ENCODE measurements around the gene XDH. TPM values are rescaled to one million over a fixed set of nuclear protein-coding genes. Genes with fewer than 3 reads are reported as not detected.

Gene XDH
- total RNA-seq, 1 experiment from 2014 or later: 47.5 TPM

- intact Hi-C loops (cut with micrococcal nuclease): loop anchor here (10.0 kb wide), 2 partner anchors 385 to 1175 kb away; no protein-coding TSS in a partner anchor
- no peaks in the 10 kb centered on the region for H3K27me3 Mint-ChIP-seq (ENCODE audit: insufficient read depth, unreplicated experiment)
- BruUV-seq (replicated peaks): no TSS peak
- ChIA-PET CTCF (interaction anchor here (0.8 kb wide), 1 partner anchor 9 kb away, joined by 3 read pairs; no protein-coding TSS in a partner anchor), POLR2A (no interaction called here)
- H3K36me3 Mint-ChIP-seq (ENCODE audit: insufficient read depth, unreplicated experiment): peaks cover 6% of the 10 kb centered on the region
- DNase-seq (ENCODE audit: unreplicated experiment): no peak
- H3K4me3 Mint-ChIP-seq (ENCODE audit: unreplicated experiment): no peak overlapping the region
- H3K9me3 Mint-ChIP-seq (ENCODE audit: unreplicated experiment): no peaks in the 10 kb centered on the region
- H3K27ac Mint-ChIP-seq (ENCODE audit: low read depth, unreplicated experiment): no peak overlapping the region
- peaks cover 25% of the 10 kb centered on the region for H3K4me1 Mint-ChIP-seq (ENCODE audit: insufficient read depth, unreplicated experiment)
- TF ChIP-seq, protein P1, sequence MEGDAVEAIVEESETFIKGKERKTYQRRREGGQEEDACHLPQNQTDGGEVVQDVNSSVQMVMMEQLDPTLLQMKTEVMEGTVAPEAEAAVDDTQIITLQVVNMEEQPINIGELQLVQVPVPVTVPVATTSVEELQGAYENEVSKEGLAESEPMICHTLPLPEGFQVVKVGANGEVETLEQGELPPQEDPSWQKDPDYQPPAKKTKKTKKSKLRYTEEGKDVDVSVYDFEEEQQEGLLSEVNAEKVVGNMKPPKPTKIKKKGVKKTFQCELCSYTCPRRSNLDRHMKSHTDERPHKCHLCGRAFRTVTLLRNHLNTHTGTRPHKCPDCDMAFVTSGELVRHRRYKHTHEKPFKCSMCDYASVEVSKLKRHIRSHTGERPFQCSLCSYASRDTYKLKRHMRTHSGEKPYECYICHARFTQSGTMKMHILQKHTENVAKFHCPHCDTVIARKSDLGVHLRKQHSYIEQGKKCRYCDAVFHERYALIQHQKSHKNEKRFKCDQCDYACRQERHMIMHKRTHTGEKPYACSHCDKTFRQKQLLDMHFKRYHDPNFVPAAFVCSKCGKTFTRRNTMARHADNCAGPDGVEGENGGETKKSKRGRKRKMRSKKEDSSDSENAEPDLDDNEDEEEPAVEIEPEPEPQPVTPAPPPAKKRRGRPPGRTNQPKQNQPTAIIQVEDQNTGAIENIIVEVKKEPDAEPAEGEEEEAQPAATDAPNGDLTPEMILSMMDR (IDR thresholded peaks at IDR 0.05; ENCODE audit: unreplicated experiment): no peak
Measured at GRCh38 chr2:31339696-31340095, 74.8 kb downstream of the XDH start.

DNA sequence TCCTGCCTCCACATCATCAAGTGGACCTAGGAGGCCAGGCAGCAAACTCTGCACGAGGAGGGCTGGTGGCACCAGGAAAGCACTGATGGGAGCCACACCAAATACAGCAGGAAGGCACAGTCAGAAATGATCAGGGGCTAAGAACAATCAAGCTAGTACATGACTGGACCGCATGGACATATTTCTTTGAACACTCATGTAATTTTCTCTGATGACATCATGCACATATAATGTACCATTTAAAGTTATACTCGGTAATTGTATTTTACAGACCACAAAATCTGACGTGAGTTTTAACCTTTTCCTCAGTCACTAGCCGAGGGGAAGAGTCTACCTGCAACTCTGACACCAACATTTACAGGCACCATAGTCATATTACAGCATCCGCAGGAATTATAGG, 76.7 kb downstream of the XDH start:
- CTCF ChIA-PET: interaction anchor here (0.5 to 1.2 kb wide), 3 partner anchors 16 to 476 kb away, joined by 3 read pairs; no protein-coding TSS in a partner anchor
- peaks cover 31% of the 10 kb centered on the region for H3K4me1 Mint-ChIP-seq (ENCODE audit: insufficient read depth, unreplicated experiment)
- H3K27ac Mint-ChIP-seq (ENCODE audit: low read depth, unreplicated experiment): peak overlapping the region; percentile 82
- no peaks in the 10 kb centered on the region for H3K27me3 Mint-ChIP-seq (ENCODE audit: insufficient read depth, unreplicated experiment)
- H3K36me3 Mint-ChIP-seq (ENCODE audit: insufficient read depth, unreplicated experiment): peaks cover 5% of the 10 kb centered on the region
- DNase-seq (ENCODE audit: unreplicated experiment): peak; percentile 51
- POLR2A ChIA-PET: interaction anchor here (1.2 kb wide), 1 partner anchor 17 kb away, joined by 4 read pairs; no protein-coding TSS in a partner anchor
- no peaks in the 10 kb centered on the region for H3K9me3 Mint-ChIP-seq (ENCODE audit: unreplicated experiment)
- H3K4me3 Mint-ChIP-seq (ENCODE audit: unreplicated experiment): no peak overlapping the region
- intact Hi-C loops (cut with micrococcal nuclease): loop anchor here (10.0 kb wide), 2 partner anchors 387 to 1173 kb away; no protein-coding TSS in a partner anchor
- TF ChIP-seq, protein P1 (IDR thresholded peaks at IDR 0.05; ENCODE audit: unreplicated experiment): no peak
- BruUV-seq (replicated peaks): no TSS peak

DNA sequence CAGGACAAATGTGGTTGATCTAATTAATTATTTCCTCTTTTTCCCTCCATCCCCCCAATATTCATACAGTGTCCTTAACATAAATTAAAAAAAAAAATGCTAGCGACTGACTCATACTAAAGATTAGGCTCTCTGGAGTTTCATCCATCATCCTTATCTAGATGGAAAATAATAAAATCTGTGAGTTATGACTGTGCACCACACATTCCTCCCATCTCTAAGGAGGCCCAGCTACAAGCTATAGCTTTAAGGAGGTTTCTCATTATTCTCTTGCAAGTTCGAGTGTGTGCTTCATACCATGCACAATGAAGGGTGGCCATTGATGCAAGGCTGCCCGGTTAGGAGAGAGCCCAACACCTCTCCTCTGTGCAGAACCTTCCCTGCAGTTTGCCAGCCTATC, 77.3 kb downstream of the XDH start:
- CTCF ChIA-PET: interaction anchor here (0.7 to 0.8 kb wide), 2 partner anchors 168 to 1134 kb away, joined by 3 read pairs; no protein-coding TSS in a partner anchor
- Mint-ChIP-seq H3K4me1 (ENCODE audit: insufficient read depth, unreplicated experiment) (peaks cover 31% of the 10 kb centered on the region), H3K36me3 (ENCODE audit: insufficient read depth, unreplicated experiment) (no peaks in the 10 kb centered on the region), H3K4me3 (ENCODE audit: unreplicated experiment) (no peak overlapping the region), H3K27me3 (ENCODE audit: insufficient read depth, unreplicated experiment) (no peaks in the 10 kb centered on the region), H3K27ac (ENCODE audit: low read depth, unreplicated experiment) (peak overlapping the region; percentile 82), H3K9me3 (ENCODE audit: unreplicated experiment) (no peaks in the 10 kb centered on the region)
- BruUV-seq (replicated peaks): TSS peak; percentile 23
- TF ChIP-seq, protein P1 (IDR thresholded peaks at IDR 0.05; ENCODE audit: unreplicated experiment): no peak
- POLR2A ChIA-PET: interaction anchor here (1.2 kb wide), 1 partner anchor 18 kb away, joined by 4 read pairs; no protein-coding TSS in a partner anchor
- intact Hi-C loops (cut with micrococcal nuclease): loop anchor here (10.0 kb wide), 2 partner anchors 388 to 1172 kb away; no protein-coding TSS in a partner anchor
- DNase-seq (ENCODE audit: unreplicated experiment): no peak

GRCh38 chr2:31335921-31336585, 78.5 kb downstream of the XDH start:
- CTCF ChIA-PET: interaction anchor here (0.6 to 1.5 kb wide), 6 partner anchors 11 to 622 kb away, joined by 3 to 9 read pairs (median 3); no protein-coding TSS in a partner anchor
- Mint-ChIP-seq H3K9me3 (ENCODE audit: unreplicated experiment) (no peaks in the 10 kb centered on the region), H3K27ac (ENCODE audit: low read depth, unreplicated experiment) (no peak overlapping the region), H3K27me3 (ENCODE audit: insufficient read depth, unreplicated experiment) (no peaks in the 10 kb centered on the region), H3K36me3 (ENCODE audit: insufficient read depth, unreplicated experiment) (no peaks in the 10 kb centered on the region), H3K4me3 (ENCODE audit: unreplicated experiment) (no peak overlapping the region), H3K4me1 (ENCODE audit: insufficient read depth, unreplicated experiment) (peaks cover 31% of the 10 kb centered on the region)
- TF ChIP-seq, protein P1 (IDR thresholded peaks at IDR 0.05; ENCODE audit: unreplicated experiment): no peak
- intact Hi-C loops (cut with micrococcal nuclease): loop anchor here (10.0 kb wide), 2 partner anchors 389 to 1171 kb away; no protein-coding TSS in a partner anchor
- BruUV-seq (replicated peaks): no TSS peak
- POLR2A ChIA-PET: no interaction called here
- DNase-seq (ENCODE audit: unreplicated experiment): no peak

All from MCF 10A (cell line).